GM19324 (cell line): ENCODE measurements around the gene EPX.
"Not testable (repeated sequence)": the region's sequence is repeated elsewhere in the genome, so short reads cannot be mapped to it uniquely, and the experiment has no call there.

Experiments used
- ATAC-seq: cut with Tn5 transposase; IDR thresholded peaks from one replicate; pipeline ENCODE4 v1.9.1; 2021; ENCODE audit warnings: mild to moderate bottlenecking, moderate library complexity; ENCODE audit not compliant: unreplicated experiment, low FRiP score

EPX gene, protein sequence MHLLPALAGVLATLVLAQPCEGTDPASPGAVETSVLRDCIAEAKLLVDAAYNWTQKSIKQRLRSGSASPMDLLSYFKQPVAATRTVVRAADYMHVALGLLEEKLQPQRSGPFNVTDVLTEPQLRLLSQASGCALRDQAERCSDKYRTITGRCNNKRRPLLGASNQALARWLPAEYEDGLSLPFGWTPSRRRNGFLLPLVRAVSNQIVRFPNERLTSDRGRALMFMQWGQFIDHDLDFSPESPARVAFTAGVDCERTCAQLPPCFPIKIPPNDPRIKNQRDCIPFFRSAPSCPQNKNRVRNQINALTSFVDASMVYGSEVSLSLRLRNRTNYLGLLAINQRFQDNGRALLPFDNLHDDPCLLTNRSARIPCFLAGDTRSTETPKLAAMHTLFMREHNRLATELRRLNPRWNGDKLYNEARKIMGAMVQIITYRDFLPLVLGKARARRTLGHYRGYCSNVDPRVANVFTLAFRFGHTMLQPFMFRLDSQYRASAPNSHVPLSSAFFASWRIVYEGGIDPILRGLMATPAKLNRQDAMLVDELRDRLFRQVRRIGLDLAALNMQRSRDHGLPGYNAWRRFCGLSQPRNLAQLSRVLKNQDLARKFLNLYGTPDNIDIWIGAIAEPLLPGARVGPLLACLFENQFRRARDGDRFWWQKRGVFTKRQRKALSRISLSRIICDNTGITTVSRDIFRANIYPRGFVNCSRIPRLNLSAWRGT

DNA sequence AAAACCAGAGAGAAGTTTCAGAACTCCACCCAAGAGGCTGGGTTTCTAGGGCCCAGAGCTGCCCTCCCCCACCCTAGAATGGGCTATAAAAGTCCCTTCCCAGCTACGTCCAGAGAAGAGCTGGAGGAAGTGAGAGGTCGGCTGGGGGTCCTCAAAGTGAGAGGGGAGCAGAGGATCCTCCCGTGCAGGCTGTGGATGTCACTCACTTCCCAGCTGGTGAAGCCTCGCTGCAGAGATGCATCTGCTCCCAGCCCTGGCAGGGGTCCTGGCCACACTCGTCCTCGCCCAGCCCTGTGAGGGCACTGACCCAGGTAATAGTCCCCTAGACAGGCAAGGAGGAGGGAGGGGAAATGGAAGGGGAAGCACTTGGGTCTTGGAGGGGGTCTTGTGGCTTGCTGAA lies at the start of gene EPX:
TSS of gene EPX (plus strand) at position 115 of the 400 bp plus-strand sequence. CDS start at position 236, 121 bp downstream.
- no peak for ATAC-seq

DNA sequence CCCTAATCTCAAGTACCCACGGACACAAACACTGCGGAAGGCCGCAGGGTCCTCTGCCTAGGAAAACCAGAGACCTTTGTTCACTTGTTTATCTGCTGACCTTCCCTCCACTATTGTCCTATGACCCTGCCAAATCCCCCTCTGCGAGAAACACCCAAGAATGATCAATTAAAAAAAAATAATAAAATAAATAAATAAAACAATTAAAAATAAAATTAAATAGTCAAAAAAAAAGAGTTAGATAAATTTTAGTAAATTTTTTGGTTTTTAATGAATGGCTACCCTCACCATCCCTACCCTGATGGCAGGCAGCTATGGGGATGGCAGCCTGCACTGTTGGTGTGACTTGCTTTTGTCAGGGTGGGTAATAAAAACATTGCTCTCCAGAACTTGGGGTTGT lies 49.2 kb upstream of the EPX start:
- ATAC-seq: not testable (repeated sequence)

DNA sequence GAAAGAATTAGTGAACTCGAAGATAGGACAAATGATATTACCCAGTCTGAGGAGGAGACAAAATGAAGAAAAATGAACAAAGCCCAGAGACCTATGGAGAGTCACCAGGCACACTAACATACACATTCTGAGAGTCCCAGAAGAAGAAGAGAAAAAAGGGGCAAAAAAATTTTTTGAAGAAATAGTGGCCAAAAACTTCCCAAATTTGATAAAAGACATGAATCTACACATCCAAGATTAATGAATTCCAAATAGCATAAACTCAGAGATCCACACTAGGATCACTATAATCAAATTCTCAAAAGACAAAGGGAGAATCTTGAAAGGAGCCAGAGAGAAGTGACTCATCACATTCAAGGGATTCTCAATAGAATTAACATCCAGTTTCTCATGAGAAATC lies 47.7 kb upstream of the EPX start:
- ATAC-seq: no peak

DNA sequence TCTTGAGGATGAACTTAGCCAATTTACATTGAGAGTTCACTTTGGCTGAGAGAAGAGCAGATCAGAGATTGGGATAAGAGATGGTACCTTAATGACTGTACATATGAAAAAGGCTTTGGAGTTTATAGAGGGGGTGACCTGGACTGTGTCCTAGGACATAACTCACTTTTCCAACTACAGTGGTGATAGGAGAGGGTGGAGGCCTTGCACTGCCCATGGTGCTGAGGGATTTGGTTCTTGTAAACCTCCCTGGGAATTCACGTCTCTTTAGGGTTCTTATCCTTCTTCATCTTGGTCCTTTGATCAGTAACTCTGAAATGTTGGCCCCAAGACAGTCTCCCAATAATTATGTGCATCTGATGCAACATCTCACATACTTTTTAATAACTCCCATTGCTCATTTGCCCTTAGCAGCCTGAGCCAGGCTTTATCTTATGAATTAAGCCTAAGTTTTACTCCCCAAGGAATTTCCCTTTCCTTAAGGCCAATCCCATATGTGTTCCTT lies 44.5 kb upstream of the EPX start, which contains the start of gene OR4D1:
TSS of gene OR4D1 (plus strand) at position 455 of the 505 bp plus-strand sequence. CDS start 6,770 bp downstream, outside the sequence.
- ATAC-seq: no peak

DNA sequence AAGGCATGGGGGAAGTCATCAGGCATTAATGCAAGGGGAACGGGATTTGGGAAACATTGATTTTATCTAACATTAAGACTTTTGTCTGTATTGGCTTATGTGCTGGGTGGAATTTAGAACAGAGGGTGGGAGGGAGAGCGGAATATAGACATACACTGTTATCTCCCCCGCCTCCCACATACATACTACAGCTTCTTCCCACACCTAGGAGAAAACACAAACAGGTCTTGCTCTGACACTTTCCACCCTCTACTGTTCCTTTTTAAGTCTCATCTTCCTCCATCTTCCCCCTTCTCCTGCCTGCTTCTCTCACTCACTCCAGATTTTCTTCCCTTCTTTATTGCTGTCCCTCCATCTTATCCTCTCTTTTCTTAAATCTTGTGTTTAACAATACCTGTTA lies 43.9 kb upstream of the EPX start:
- ATAC-seq: no peak

DNA sequence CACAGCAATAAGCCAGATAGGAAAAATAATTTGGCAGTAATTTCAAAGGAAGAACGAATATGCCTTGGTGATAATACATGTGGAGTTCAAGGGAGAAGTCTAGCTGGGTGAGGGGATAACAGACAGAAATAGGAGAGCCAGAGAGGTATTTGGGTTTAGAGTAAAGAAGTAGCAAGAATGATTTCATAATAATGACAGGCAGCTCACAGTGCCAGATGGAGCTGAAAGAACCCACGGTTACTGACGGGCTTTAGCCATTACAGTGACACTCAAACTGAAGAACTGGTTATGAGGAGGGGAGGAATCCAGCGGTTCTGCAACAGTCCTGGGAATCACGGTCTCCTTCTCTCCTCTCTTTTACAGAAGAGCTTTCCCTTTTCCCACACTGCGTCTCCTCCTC lies 42.1 kb upstream of the EPX start:
- ATAC-seq: no peak

DNA sequence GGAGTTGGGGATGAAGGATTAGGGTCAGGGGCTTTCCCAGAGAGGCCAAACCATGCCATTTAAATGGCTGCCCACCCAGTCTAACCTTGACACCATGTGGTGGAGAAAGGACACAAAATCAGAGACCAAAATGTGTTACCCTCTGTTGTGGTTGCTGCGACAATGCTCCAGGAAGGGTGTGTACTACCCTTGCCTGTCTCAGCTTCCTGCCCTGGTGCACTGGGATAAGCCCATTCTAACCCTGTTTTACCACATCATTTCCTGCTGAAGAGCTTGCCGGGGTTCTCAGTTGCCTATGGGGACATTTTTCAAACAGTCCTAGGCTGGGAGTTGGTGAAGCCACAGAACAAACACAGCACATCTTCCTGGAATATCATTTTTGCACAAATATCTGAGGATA lies 39.5 kb upstream of the EPX start:
- no peak for ATAC-seq

DNA sequence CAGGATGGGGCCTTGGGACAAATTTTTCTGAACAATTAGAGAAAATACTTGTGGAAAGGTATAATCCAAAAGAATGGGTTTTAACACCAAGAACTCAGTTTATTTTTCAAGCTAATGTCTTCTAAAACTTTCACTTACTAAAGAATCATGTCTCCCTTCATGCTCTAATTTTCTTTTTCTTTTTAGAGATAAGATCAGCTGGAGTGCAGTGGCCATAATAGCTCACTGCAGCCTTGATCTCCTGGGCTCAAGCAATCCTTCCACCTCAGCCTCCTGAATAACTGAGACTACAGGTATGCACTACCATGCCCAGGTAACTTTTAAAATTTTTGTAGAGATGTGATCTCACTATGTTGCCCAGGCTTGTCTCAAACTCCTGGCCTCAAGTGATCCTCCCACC lies 38.9 kb upstream of the EPX start:
- ATAC-seq: no peak

DNA sequence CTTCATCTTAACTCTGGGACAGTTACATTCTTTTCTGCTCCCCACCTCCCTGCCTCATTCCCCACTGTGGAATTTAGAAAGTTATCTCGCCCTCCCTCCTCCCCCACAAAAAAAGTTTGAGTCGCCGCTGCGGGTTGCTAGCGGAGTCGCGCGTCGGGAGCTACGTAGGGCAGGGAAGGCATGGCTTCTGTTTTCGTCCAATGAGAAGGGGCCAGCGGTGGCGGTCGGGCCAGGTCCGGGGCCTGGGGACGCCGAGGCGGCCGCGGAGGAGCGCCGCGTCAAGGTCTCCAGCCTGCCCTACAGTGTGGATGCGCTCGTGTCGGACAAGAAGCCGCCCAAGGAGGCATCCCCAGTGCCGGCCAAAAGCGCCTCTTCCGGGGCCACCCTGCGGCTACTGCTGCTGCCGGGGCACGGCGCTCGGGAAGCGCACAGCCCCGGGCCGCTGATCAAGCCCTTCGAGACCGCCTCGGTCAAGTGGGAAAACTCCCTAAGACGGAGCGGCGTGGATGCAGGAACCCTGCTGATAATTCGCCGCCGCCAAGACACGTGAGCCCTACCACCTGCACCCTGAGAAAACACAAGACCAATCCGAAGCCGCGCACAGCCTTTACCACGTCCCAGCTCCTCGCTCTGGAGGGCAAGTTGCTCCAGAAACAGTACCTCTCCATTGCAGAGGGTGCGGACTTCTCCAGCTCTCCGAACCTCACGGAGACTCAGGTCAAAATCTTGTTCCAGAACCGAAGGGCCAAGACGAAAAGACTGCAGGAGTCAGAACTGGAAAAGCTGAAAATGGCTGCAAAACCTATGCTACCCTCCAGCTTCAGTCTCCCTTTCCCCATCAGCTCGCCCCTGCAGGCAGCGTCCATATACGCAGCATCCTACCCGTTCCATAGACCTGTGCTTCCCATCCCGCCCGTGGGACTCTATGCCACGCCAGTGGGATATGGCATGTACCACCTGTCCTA lies 35.4 kb upstream of the EPX start:
- no peak for ATAC-seq

DNA sequence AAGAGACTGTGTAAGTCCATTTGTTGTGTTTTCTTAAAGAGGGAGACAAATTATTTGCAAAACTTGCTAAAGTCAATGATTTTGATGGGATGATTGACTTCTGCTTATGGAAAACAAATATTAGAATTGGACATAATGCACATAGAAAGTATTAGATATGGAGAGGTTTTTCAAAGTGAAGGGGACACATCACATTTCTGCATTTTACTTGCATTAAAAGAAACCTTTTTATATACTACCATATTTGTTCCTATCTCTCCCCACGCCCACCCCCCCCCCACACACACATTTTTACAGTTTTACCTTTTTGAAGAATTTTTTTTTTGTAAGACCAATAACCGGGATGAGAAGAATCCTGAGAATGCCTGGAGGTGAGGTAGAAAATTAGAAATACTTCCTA lies 34.3 kb upstream of the EPX start:
- no peak for ATAC-seq

DNA sequence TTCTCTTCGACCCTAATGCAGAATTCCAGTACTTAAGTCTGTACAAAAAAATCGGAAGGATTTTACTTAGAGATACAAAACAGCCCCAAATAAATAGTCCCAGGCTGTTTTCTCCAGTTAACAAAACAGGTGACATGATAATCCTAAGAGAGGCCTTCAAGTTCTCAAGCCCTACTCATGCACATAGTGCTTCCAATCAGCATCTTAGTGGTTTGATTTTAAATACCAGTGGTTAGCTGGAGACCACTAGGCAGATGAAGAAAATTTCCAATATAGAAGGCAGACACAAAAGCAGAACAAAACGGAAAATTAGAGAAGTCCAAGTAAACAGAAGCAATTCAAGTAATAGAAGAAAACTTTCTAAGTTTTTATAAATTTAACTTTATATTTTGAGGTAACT lies 31.0 kb upstream of the EPX start:
- ATAC-seq: no peak

DNA sequence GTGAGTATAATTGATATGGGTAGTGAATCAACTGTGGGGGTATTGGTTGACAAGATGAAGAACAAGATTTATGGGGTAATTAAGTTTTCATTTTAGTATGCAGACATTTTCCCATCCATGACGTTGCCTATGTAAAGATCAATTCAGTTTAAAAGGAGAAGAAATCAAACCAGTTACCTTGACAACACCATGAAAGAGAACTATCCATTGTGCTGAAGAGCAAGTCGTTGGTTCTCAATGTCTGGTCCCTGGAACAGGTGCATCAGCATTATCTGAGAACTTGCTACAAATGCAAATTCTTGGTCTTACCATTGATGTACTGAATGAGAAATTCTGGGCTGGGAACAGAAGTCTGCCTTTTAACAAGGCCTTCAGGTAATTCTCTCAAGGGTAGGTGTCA lies 26.5 kb upstream of the EPX start:
- ATAC-seq: no peak

DNA sequence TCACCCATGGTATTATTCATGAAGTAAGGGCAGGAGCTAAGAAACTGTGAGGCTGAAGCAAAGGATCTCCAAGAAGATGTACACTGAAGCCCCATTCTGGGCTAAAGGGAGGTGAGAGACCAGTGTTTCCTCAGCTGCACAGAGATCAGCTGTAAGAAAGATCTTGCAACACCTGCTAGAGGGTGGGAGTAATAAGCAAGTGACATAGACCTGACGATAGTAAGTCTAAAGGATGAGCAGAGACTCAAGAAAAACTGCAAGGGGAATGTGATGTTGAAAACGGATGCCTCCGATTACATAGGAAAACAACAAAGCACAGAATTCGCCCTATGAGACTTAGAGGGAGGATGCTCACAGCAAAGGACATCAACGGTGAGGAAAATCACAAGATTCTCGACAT lies 25.8 kb upstream of the EPX start, which contains the start of gene OR4D2:
TSS of gene OR4D2 (plus strand) at position 301 of the 400 bp plus-strand sequence. CDS start 2,674 bp downstream, outside the sequence.
- ATAC-seq: no peak

DNA sequence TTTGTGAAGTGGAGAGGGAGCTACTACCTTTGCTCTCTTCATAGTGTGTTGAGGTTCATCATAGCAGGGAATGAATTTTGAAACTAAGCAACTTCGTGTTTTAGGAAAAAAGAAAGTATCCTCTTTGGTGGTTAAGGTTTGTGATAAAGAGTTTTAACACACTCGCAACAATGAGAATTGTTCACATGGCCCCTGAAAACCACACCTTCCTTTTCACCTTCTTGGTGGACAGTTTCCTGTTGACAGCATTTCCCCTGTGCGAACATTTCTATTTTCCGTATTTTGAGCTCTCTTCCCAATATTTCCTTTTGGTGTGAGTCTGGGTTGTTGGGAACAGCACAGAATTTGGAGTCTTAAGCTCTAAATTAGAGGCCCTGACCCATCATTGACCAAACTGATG lies 21.9 kb upstream of the EPX start:
- no peak for ATAC-seq

DNA sequence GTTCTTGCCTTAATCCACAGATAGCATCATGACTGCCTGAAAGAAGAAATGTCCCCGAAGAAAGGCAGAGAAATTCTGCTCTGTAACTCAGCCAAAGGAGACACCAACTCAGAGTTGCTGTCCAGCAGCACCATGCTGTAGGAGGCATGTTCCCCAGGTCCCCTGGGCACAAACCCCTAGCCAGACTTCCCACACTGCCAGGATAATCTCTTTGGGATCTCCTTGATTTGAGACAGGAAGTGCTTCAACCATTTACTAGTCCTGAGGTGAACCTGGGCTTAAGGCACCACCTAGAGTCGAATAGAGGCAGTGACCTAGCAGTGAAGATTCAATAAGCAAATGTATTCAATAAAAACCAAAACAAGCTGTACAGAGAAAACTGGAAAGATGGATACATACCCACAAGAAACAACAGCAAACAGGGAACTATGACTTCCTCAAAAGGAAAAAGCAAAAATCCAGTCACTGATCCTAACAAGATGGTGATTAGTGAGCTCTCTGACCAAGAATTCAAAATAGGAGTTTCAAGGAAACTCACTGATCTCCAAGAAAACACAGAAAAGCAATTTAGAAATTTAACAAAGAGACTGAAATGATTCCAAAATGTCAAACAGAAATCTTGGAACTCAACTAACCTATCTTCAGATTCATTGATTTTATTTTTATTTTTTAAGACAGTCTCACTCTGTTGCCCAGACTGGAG lies 20.0 kb upstream of the EPX start:
- no peak for ATAC-seq

DNA sequence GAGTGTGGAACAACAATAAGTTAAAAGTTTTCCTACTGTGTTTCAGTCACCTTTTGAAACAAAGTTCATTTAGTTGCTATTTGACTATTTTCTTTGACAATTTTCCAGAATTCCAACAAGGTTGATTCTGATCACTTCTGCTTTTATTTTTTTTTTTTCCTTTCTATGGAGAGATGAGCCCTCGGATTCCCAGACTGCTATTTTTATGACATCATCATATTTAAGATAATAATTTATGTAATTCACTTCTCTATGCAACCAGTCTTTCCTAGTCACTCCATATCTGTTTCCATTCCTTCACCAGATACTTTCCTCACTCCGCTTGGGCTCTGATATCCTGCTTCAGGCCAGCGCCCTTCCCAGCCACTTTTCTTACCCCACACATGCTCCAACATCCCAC lies 17.7 kb upstream of the EPX start:
- no peak for ATAC-seq

DNA sequence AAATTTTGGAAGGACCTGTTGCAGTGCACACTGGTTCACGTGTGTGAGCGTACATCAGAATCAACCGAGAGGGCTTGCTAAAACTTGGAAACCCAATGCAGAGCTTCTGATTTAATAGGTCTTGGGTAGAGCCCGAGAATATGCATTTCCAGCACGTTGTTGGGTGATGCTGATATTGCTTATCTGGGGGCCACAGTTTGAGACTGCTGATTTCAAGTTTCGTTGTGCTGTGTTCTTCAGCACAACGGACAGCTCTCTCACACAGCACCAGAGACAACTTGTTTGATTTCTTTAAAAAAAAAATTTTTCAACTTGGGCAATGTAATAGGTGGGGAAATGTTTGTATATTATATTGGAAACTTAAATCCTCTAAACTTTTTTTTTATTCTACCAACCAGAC lies 16.3 kb upstream of the EPX start:
- no peak for ATAC-seq

DNA sequence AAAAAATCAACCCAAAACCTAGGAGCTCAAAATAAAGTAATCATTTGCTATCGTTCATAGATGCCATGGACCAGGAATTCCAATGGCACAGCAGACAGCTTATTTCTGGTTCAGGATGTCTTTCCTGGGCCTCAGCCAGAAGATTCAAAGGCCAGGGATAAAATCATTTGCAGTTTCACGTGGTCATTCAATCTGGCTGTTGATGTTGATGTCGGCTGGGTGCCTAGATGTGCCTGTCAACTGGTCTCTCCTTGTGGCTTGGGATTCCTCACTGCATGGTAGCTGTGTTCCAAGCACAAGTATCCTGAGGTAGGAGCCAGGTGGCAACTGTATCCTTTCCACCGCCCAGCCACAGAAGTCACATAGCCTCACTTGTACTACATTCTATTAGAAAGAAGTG lies 10.7 kb upstream of the EPX start:
- no peak for ATAC-seq

DNA sequence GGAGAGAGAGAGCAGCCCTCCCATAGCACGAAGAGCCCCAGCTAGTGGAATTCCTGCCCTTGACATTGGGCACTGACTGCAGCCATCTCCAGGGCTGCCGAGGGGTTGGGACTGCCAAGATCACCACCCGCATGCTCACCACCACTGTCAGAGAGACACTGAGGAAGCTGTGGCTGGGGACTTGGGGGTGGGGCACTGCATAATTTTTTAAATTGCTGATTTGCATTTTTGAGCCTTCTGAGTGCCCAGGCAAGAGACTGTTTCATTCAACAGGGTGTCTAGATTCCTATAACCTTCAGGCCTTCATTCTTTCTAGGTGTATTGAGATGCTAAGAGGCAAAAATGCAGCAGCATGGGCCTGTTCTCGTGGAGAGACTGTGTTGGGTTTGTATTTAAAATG lies 9.0 kb upstream of the EPX start:
- no peak for ATAC-seq
